Mesenchymal stem cell (in vitro differentiated cells and primary cell): ENCODE data around the gene EID2B.

Experiments used
- DNase-seq: peaks from one replicate; pipeline ENCODE4 v3.0.0-alpha.2; 2013
- H2AFZ ChIP-seq: one replicate; pipeline ENCODE4 v1.6.1; 2013; ENCODE audit warnings: low read depth, mild to moderate bottlenecking, control low read depth, inconsistent platforms, low read length, moderate library complexity
- H2AK5ac ChIP-seq: 2 replicates; pipeline ENCODE4 v1.6.1; 2013; ENCODE audit warnings: low read length, moderate library complexity, mild to moderate bottlenecking, inconsistent platforms; ENCODE audit not compliant: severe bottlenecking
- H2BK120ac ChIP-seq: one replicate; pipeline ENCODE4 v1.6.1; 2013; ENCODE audit warnings: low read depth, mild to moderate bottlenecking, inconsistent platforms, low read length, moderate library complexity
- H2BK12ac ChIP-seq, 2 experiments: one replicate each; pipeline ENCODE4 v1.6.1; 2013; ENCODE audit warnings: inconsistent platforms in 2 of 2, low read length in 2 of 2, mild to moderate bottlenecking in 2 of 2, moderate library complexity in 2 of 2, control low read depth in 1 of 2
- H2BK15ac ChIP-seq: one replicate; pipeline ENCODE4 v1.6.1; 2013; ENCODE audit warnings: mild to moderate bottlenecking, low read depth, inconsistent platforms; ENCODE audit not compliant: poor library complexity, severe bottlenecking
- H2BK5ac ChIP-seq: 2 replicates; pipeline ENCODE4 v1.6.1; 2013; ENCODE audit warnings: low read depth, mild to moderate bottlenecking, low read length, control low read depth, inconsistent platforms; ENCODE audit not compliant: poor library complexity, severe bottlenecking
- H3K14ac ChIP-seq, 2 experiments: one replicate each; pipeline ENCODE4 v1.6.1; 2013; ENCODE audit warnings: inconsistent platforms in 2 of 2, low read length in 2 of 2, control low read depth in 1 of 2, mild to moderate bottlenecking in 1 of 2, moderate library complexity in 1 of 2
- H3K18ac ChIP-seq, 2 experiments: one replicate each; pipeline ENCODE4 v1.6.1; 2013; ENCODE audit warnings: inconsistent platforms in 2 of 2, low read length in 2 of 2, control low read depth in 1 of 2, low read depth in 1 of 2, mild to moderate bottlenecking in 1 of 2
- H3K23ac ChIP-seq, 2 experiments: one replicate each; pipeline ENCODE4 v1.6.1; 2013; ENCODE audit warnings: inconsistent platforms in 2 of 2, low read length in 2 of 2, mild to moderate bottlenecking in 2 of 2, moderate library complexity in 2 of 2, control low read depth in 1 of 2
- H3K27ac ChIP-seq: 2 replicates; pipeline ENCODE4 v1.5.1; 2013; ENCODE audit warnings: mild to moderate bottlenecking, moderate library complexity, low read length, control low read depth, inconsistent platforms; ENCODE audit not compliant: poor library complexity, severe bottlenecking
- H3K27me3 ChIP-seq, 2 experiments: 2 replicates each; pipeline versions ENCODE4 v1.6.1 to v1.7.0; 2013; ENCODE audit warnings: low read length in 2 of 2, mild to moderate bottlenecking in 2 of 2, moderate library complexity in 2 of 2, control low read depth in 1 of 2, inconsistent platforms in 1 of 2; ENCODE audit not compliant: control insufficient read depth in 1 of 2, insufficient read depth in 1 of 2
- H3K36me3 ChIP-seq, 2 experiments: 2 replicates each; pipeline versions ENCODE4 v1.6.1 to v1.7.0; 2013; ENCODE audit warnings: low read length in 2 of 2, control low read depth in 1 of 2, inconsistent platforms in 1 of 2, low read depth in 1 of 2, mild to moderate bottlenecking in 1 of 2; ENCODE audit not compliant: insufficient read depth in 2 of 2, control insufficient read depth in 1 of 2
- H3K4ac ChIP-seq, 2 experiments: one replicate each; pipeline ENCODE4 v1.6.1; 2013; ENCODE audit warnings: inconsistent platforms in 2 of 2, low read length in 2 of 2, mild to moderate bottlenecking in 2 of 2, moderate library complexity in 2 of 2, control low read depth in 1 of 2, low read depth in 1 of 2
- H3K4me1 ChIP-seq: 2 replicates; pipeline ENCODE4 v1.6.1; 2013; ENCODE audit warnings: low read depth, low read length, control low read depth; ENCODE audit not compliant: control insufficient read depth, insufficient read depth
- H3K4me2 ChIP-seq: 2 replicates; pipeline ENCODE4 v1.6.1; 2013; ENCODE audit warnings: low read length, mild to moderate bottlenecking, inconsistent platforms; ENCODE audit not compliant: poor library complexity, severe bottlenecking
- H3K4me3 ChIP-seq, 2 experiments: 2 replicates each; pipeline versions ENCODE4 v1.5.1 to v1.7.0; 2013; ENCODE audit warnings: low read length in 2 of 2, mild to moderate bottlenecking in 2 of 2, control low read depth in 1 of 2, low read depth in 1 of 2; ENCODE audit not compliant: insufficient read depth in 1 of 2
- H3K79me1 ChIP-seq: replicated peaks from 2 replicates; pipeline ENCODE4 v1.6.1; 2013; ENCODE audit warnings: mild to moderate bottlenecking, control low read depth, low read length, inconsistent platforms; ENCODE audit not compliant: poor library complexity, severe bottlenecking
- H3K9ac ChIP-seq: 2 replicates; pipeline ENCODE4 v1.7.0; 2013; ENCODE audit warnings: mild to moderate bottlenecking, low read length, moderate library complexity
- H3K9me3 ChIP-seq: 2 replicates; pipeline ENCODE4 v1.7.0; 2013; ENCODE audit warnings: mild to moderate bottlenecking, low read length; ENCODE audit not compliant: control insufficient read depth
- H4K8ac ChIP-seq: one replicate; pipeline ENCODE4 v1.6.1; 2013; ENCODE audit warnings: inconsistent platforms, mild to moderate bottlenecking, low read length, moderate library complexity
- H4K91ac ChIP-seq: one replicate; pipeline ENCODE4 v1.6.1; 2013; ENCODE audit warnings: mild to moderate bottlenecking, low read length, inconsistent platforms
- WGBS: methylation state at CpG from one replicate; pipeline ENCODE4 v1.1.7; 2013; ENCODE audit warnings: mixed read lengths; 5-methylcytosine and 5-hydroxymethylcytosine counted together

Gene EID2B

GRCh38 chr19:39496063-39496462 lies 36.6 kb downstream of the EID2B start:
- Histone ChIP-seq H3K23ac (no peak overlapping the region), H2BK5ac (no peak overlapping the region), H3K9ac (no peak overlapping the region), H2BK12ac (no peak overlapping the region), H2AK5ac (no peak overlapping the region), H3K36me3 (peaks cover 10 to 12% of the 10 kb centered on the region in 2 experiments), H3K4me1 (peaks cover 18% of the 10 kb centered on the region), H4K91ac (no peak overlapping the region), H2BK120ac (no peak overlapping the region), H3K9me3 (no peaks in the 10 kb centered on the region), H3K79me1 (no peaks in the 10 kb centered on the region), H3K4me2 (no peak overlapping the region), H3K4me3 (no peak overlapping the region), H2BK15ac (no peak overlapping the region), H3K27me3 (peaks cover 44 to 54% of the 10 kb centered on the region in 2 experiments), H2AFZ (no peak overlapping the region), H3K18ac (no peak overlapping the region), H3K4ac (no peak overlapping the region), H4K8ac (no peak overlapping the region), H3K27ac (no peak overlapping the region), H3K14ac (no peak overlapping the region)
- WGBS: 77% methylated on average over 3 of the region's 5 CpGs
- no peak for DNase-seq

DNA sequence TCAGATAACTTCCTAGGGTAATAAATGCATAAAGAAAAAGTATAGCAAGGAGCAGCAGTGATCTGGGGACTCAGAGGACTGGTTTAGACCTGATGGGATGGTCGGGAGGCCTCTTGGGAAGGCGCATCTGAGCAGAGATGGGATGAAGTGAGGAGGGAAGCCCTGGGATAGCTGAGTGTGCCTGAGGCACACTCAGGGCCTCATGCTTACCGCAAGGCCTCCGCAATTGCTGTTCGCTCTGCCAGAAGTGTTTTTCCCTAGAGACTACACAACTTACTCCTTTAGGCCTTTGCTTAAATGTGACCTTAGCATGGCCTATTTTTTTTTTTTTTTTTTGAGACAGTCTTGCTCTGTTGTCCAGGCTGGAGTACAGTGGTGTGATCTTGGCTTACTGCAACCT lies 38.0 kb downstream of the EID2B start:
- Histone ChIP-seq H3K4me2 (no peak overlapping the region), H2BK12ac (no peak overlapping the region), H3K27ac (no peak overlapping the region), H2AK5ac (no peak overlapping the region), H3K23ac (no peak overlapping the region), H2BK5ac (no peak overlapping the region), H2AFZ (no peak overlapping the region), H3K18ac (no peak overlapping the region), H2BK15ac (no peak overlapping the region), H3K79me1 (no peaks in the 10 kb centered on the region), H3K14ac (no peak overlapping the region), H3K36me3 (peaks cover 20 to 23% of the 10 kb centered on the region in 2 experiments), H4K8ac (no peak overlapping the region), H2BK120ac (no peak overlapping the region), H3K9ac (no peak overlapping the region), H4K91ac (no peak overlapping the region), H3K4me3 (no peak overlapping the region), H3K4ac (no peak overlapping the region), H3K27me3 (peaks cover 32 to 41% of the 10 kb centered on the region in 2 experiments), H3K9me3 (no peaks in the 10 kb centered on the region), H3K4me1 (peaks cover 18% of the 10 kb centered on the region)
- 90% methylated on average over 2 of the region's 5 CpGs for WGBS
- DNase-seq: no peak

GRCh38 chr19:39492788-39493187 lies 39.9 kb downstream of the EID2B start:
- no peak overlapping the region for H3K18ac ChIP-seq

DNA sequence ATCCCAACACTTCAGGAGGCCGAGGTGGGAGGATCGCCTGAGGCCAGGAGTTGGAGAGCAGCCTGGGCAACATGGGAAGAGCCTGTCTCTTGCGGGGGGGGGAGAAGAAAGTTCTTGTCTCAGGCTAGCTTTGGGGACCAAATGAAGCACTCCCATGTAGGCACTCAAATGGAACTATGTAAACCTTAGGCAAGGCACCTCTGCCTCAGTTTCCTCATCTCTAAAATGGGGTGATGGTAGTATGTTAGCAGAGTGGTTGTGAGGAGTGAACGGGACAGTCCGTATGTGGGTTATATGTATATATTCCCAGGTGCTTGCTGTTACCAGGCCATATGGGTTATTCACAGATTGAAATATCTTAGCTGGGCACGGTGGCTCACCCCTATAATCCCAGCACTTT lies 40.4 kb downstream of the EID2B start:
- over 99% methylated on average over 6 of the region's 6 CpGs for WGBS
- H2BK5ac ChIP-seq: no peak overlapping the region
- no peak overlapping the region for H4K91ac ChIP-seq
- H2BK120ac ChIP-seq: no peak overlapping the region
- no peak overlapping the region for H2BK12ac ChIP-seq
- peaks cover 40 to 45% of the 10 kb centered on the region in 2 experiments for H3K36me3 ChIP-seq
- no peak overlapping the region for H4K8ac ChIP-seq
- no peaks in the 10 kb centered on the region for H3K9me3 ChIP-seq
- no peak overlapping the region for H3K23ac ChIP-seq
- peaks cover 8 to 18% of the 10 kb centered on the region in 2 experiments for H3K27me3 ChIP-seq
- H3K18ac ChIP-seq: no peak overlapping the region
- H3K4me2 ChIP-seq: no peak overlapping the region
- H3K79me1 ChIP-seq: peaks cover 9% of the 10 kb centered on the region
- H3K9ac ChIP-seq: no peak overlapping the region
- no peak overlapping the region for H2BK15ac ChIP-seq
- H3K27ac ChIP-seq: no peak overlapping the region
- no peak overlapping the region for H2AFZ ChIP-seq
- DNase-seq: no peak
- H3K4me3 ChIP-seq: no peak overlapping the region
- no peaks in the 10 kb centered on the region for H3K4me1 ChIP-seq
- no peak overlapping the region for H3K4ac ChIP-seq
- H3K14ac ChIP-seq: no peak overlapping the region
- H2AK5ac ChIP-seq: no peak overlapping the region

More at GRCh38 chr19:39492788-39493187, 39.9 kb downstream of the EID2B start:
- Histone ChIP-seq H3K4ac (no peak overlapping the region), H2BK120ac (no peak overlapping the region), H2AK5ac (no peak overlapping the region), H4K8ac (no peak overlapping the region), H2AFZ (no peak overlapping the region), H3K4me2 (no peak overlapping the region), H3K27me3 (peaks cover 14 to 24% of the 10 kb centered on the region in 2 experiments), H3K9ac (no peak overlapping the region), H2BK5ac (no peak overlapping the region), H4K91ac (no peak overlapping the region), H3K4me1 (peaks cover 2% of the 10 kb centered on the region), H3K23ac (no peak overlapping the region), H2BK12ac (no peak overlapping the region), H3K9me3 (no peaks in the 10 kb centered on the region), H2BK15ac (no peak overlapping the region), H3K14ac (no peak overlapping the region), H3K36me3 (peaks cover 38 to 41% of the 10 kb centered on the region in 2 experiments), H3K4me3 (no peak overlapping the region), H3K79me1 (peaks cover 9% of the 10 kb centered on the region), H3K27ac (no peak overlapping the region)
- WGBS: 93% methylated on average over 1 of the region's 3 CpGs
- no peak for DNase-seq
